ENCODE measurements around the gene MED16.

DNA sequence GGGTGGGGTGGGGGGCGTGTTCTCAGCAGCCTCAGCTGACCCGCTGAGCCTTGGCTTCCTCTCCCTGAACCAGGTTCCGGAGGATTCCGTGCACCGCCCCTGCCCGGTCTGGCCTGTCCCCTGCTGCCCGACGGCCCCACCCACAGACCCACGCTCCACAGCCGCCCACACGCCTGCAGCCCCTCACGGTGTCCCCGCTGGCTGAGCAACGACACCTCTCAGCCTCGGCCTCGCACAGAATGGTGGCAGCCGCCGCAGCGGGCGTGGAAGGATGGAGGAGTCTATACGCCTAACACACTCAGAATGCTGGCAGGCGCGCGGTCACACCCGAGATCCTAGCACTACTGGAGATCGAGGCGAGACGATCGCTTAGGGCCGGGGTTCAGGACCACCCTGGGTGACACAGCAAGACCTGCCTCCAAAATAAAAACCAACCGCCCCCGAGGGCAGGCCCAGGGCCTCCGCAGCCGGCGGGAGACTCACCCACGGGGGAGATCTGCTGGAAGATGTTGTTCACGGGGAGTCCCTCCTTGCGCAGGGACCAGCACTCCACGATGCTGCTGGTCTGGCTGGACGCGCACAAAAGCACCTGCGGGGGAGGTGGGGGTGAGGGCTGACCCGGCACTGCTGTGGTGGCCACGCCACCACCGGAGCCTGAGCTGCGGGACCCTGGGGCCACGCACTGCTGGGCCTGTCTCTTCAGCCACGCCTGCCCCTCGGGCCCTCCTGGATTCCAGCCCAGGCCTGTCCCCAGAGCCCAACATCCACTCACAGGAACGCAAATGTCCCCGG, 8.4 kb downstream of the MED16 start:
- TF ChIP-seq POLR2A (IDR thresholded peaks at IDR 0.05): no peak
- TF ChIP-seq, protein P1, sequence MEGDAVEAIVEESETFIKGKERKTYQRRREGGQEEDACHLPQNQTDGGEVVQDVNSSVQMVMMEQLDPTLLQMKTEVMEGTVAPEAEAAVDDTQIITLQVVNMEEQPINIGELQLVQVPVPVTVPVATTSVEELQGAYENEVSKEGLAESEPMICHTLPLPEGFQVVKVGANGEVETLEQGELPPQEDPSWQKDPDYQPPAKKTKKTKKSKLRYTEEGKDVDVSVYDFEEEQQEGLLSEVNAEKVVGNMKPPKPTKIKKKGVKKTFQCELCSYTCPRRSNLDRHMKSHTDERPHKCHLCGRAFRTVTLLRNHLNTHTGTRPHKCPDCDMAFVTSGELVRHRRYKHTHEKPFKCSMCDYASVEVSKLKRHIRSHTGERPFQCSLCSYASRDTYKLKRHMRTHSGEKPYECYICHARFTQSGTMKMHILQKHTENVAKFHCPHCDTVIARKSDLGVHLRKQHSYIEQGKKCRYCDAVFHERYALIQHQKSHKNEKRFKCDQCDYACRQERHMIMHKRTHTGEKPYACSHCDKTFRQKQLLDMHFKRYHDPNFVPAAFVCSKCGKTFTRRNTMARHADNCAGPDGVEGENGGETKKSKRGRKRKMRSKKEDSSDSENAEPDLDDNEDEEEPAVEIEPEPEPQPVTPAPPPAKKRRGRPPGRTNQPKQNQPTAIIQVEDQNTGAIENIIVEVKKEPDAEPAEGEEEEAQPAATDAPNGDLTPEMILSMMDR (IDR thresholded peaks at IDR 0.05): no peak

Measured in right lobe of liver (tissue), 4 donors.